ENCODE results near the gene TNFRSF11A. TPM values are rescaled to one million over a fixed set of nuclear protein-coding genes. Genes with fewer than 3 reads are reported as not detected.

TNFRSF11A gene
- total RNA-seq, 1 donor, result under 0.01 TPM

DNA sequence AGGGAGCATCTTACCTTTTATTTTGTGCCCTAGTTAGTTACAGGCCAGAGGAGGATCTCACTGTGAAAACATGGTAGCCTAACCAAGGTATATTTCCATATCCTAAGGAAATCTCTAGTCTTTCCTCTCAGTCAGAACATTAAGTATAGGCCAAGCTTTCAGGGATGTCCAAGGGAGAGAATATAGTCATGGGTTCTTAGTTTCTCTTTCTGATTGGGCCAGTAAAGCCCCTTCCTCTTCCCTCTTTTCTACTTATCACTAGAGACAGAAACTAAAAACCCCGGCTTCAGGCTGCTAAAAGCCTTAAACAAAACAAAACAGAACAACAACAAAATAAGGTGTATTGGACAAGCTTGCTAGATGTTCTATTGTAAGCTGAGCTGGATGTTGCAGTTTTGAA lies 44.3 kb upstream of the TNFRSF11A start:
- peak overlapping the region; percentile 71 for H3K4me2 ChIP-seq (ENCODE audit: insufficient read depth, low read length)
- H3K27ac ChIP-seq (ENCODE audit: low read depth, low read length), result peak overlapping the region; percentile 65
- no peak overlapping the region for H2AFZ ChIP-seq (ENCODE audit: low read length)
- peaks cover 7% of the 10 kb centered on the region for H3K36me3 ChIP-seq (ENCODE audit: insufficient read depth, low read length)
- TF ChIP-seq, protein P1, sequence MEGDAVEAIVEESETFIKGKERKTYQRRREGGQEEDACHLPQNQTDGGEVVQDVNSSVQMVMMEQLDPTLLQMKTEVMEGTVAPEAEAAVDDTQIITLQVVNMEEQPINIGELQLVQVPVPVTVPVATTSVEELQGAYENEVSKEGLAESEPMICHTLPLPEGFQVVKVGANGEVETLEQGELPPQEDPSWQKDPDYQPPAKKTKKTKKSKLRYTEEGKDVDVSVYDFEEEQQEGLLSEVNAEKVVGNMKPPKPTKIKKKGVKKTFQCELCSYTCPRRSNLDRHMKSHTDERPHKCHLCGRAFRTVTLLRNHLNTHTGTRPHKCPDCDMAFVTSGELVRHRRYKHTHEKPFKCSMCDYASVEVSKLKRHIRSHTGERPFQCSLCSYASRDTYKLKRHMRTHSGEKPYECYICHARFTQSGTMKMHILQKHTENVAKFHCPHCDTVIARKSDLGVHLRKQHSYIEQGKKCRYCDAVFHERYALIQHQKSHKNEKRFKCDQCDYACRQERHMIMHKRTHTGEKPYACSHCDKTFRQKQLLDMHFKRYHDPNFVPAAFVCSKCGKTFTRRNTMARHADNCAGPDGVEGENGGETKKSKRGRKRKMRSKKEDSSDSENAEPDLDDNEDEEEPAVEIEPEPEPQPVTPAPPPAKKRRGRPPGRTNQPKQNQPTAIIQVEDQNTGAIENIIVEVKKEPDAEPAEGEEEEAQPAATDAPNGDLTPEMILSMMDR (IDR thresholded peaks at IDR 0.05; ENCODE audit: extremely low read depth, low read depth, low read length), result no peak
- H3K4me1 ChIP-seq (ENCODE audit: insufficient read depth, low read length), result peaks cover 34% of the 10 kb centered on the region
- H3K4me3 ChIP-seq (ENCODE audit: insufficient read depth, low read length), result peak overlapping the region; percentile 18
- DNase-seq (ENCODE audit: insufficient read length, low spot score, missing footprints), result peak; percentile 13
- H4K20me1 ChIP-seq (ENCODE audit: insufficient read depth, low read length), result no peaks in the 10 kb centered on the region
- no peaks in the 10 kb centered on the region for H3K79me2 ChIP-seq (ENCODE audit: insufficient read depth, low read length)
- H3K27me3 ChIP-seq (ENCODE audit: insufficient read depth, low read length), result no peaks in the 10 kb centered on the region
- no peaks in the 10 kb centered on the region for H3K9me3 ChIP-seq (ENCODE audit: low read depth, low read length)

GRCh38 chr18:62281684-62282083 lies 43.4 kb upstream of the TNFRSF11A start:
- Histone ChIP-seq H4K20me1 (ENCODE audit: insufficient read depth, low read length) (no peaks in the 10 kb centered on the region), H3K36me3 (ENCODE audit: insufficient read depth, low read length) (peaks cover 7% of the 10 kb centered on the region), H3K4me3 (ENCODE audit: insufficient read depth, low read length) (no peak overlapping the region), H3K9me3 (ENCODE audit: low read depth, low read length) (no peaks in the 10 kb centered on the region), H3K79me2 (ENCODE audit: insufficient read depth, low read length) (no peaks in the 10 kb centered on the region), H3K4me1 (ENCODE audit: insufficient read depth, low read length) (peaks cover 29% of the 10 kb centered on the region), H3K27me3 (ENCODE audit: insufficient read depth, low read length) (no peaks in the 10 kb centered on the region), H2AFZ (ENCODE audit: low read length) (no peak overlapping the region), H3K4me2 (ENCODE audit: insufficient read depth, low read length) (peak overlapping the region; percentile 71), H3K27ac (ENCODE audit: low read depth, low read length) (peak overlapping the region; percentile 65)
- DNase-seq (ENCODE audit: insufficient read length, low spot score, missing footprints), result no peak
- TF ChIP-seq, protein P1 (IDR thresholded peaks at IDR 0.05; ENCODE audit: extremely low read depth, low read depth, low read length), result no peak

- Histone ChIP-seq H3K36me3 (ENCODE audit: insufficient read depth, low read length) (peaks cover 10% of the 10 kb centered on the region), H3K4me2 (ENCODE audit: insufficient read depth, low read length) (peak overlapping the region; percentile 71), H3K9me3 (ENCODE audit: low read depth, low read length) (no peaks in the 10 kb centered on the region), H3K4me1 (ENCODE audit: insufficient read depth, low read length) (peaks cover 29% of the 10 kb centered on the region), H4K20me1 (ENCODE audit: insufficient read depth, low read length) (no peaks in the 10 kb centered on the region), H2AFZ (ENCODE audit: low read length) (no peak overlapping the region), H3K79me2 (ENCODE audit: insufficient read depth, low read length) (no peaks in the 10 kb centered on the region), H3K4me3 (ENCODE audit: insufficient read depth, low read length) (no peak overlapping the region), H3K27me3 (ENCODE audit: insufficient read depth, low read length) (no peaks in the 10 kb centered on the region), H3K27ac (ENCODE audit: low read depth, low read length) (peak overlapping the region; percentile 65)
- TF ChIP-seq, protein P1 (IDR thresholded peaks at IDR 0.05; ENCODE audit: extremely low read depth, low read depth, low read length), result no peak
- peak; percentile 30 for DNase-seq (ENCODE audit: insufficient read length, low spot score, missing footprints)
Measured at GRCh38 chr18:62282188-62282629, 42.9 kb upstream of the TNFRSF11A start.

- H4K20me1 ChIP-seq (ENCODE audit: insufficient read depth, low read length), result no peaks in the 10 kb centered on the region
- H2AFZ ChIP-seq (ENCODE audit: low read length), result no peak overlapping the region
- DNase-seq (ENCODE audit: insufficient read length, low spot score, missing footprints), result no peak
- H3K36me3 ChIP-seq (ENCODE audit: insufficient read depth, low read length), result peaks cover 12% of the 10 kb centered on the region
- H3K4me3 ChIP-seq (ENCODE audit: insufficient read depth, low read length), result no peak overlapping the region
- no peaks in the 10 kb centered on the region for H3K9me3 ChIP-seq (ENCODE audit: low read depth, low read length)
- TF ChIP-seq, protein P1 (IDR thresholded peaks at IDR 0.05; ENCODE audit: extremely low read depth, low read depth, low read length), result no peak
- no peaks in the 10 kb centered on the region for H3K27me3 ChIP-seq (ENCODE audit: insufficient read depth, low read length)
- peaks cover 29% of the 10 kb centered on the region for H3K4me1 ChIP-seq (ENCODE audit: insufficient read depth, low read length)
- no peaks in the 10 kb centered on the region for H3K79me2 ChIP-seq (ENCODE audit: insufficient read depth, low read length)
- H3K4me2 ChIP-seq (ENCODE audit: insufficient read depth, low read length), result no peak overlapping the region
- H3K27ac ChIP-seq (ENCODE audit: low read depth, low read length), result no peak overlapping the region
Measured at GRCh38 chr18:62284637-62285036, 40.5 kb upstream of the TNFRSF11A start.

Measured in osteoblast (primary cell).